ENCODE data around the gene EVI2A.
"Not testable (repeated sequence)": the region's sequence is repeated elsewhere in the genome, so short reads cannot be mapped to it uniquely, and the experiment has no call there.

The EVI2A gene

GRCh38 chr17:31321481-31321880 is at the start of gene EVI2A:
Gene EVI2A, minus strand, starts transcription at chr17:31321622. Its CDS starts 2,609 bp downstream, at chr17:31319013.
- DNase-seq, result no peak

- DNase-seq, result no peak
Measured at GRCh38 chr17:31369266-31369665, 47.8 kb upstream of the EVI2A start.

GRCh38 chr17:31366088-31366487 is 44.7 kb upstream of the EVI2A start:
- no peak for DNase-seq

GRCh38 chr17:31364012-31364411 is 42.6 kb upstream of the EVI2A start:
- no peak for DNase-seq

- no peak for DNase-seq
Measured at GRCh38 chr17:31357839-31358394, 36.5 kb upstream of the EVI2A start.

- no peak for DNase-seq
Measured at GRCh38 chr17:31357091-31357490, 35.7 kb upstream of the EVI2A start.

GRCh38 chr17:31355935-31356334 is 34.5 kb upstream of the EVI2A start:
- DNase-seq, result no peak

GRCh38 chr17:31349454-31349853 is 28.0 kb upstream of the EVI2A start:
- DNase-seq, result no peak

- DNase-seq, result not testable (repeated sequence)
Measured at GRCh38 chr17:31345191-31345747, 23.8 kb upstream of the EVI2A start.

- no peak for DNase-seq
Measured at GRCh38 chr17:31339906-31340661, 18.7 kb upstream of the EVI2A start.

- DNase-seq, result no peak
Measured at GRCh38 chr17:31329221-31329620, 7.8 kb upstream of the EVI2A start.

- no peak for DNase-seq
Measured at GRCh38 chr17:31328160-31328535, 6.7 kb upstream of the EVI2A start.

GRCh38 chr17:31327534-31328159 is 6.2 kb upstream of the EVI2A start:
- DNase-seq, result no peak

- DNase-seq, result no peak
Measured at GRCh38 chr17:31323551-31323950, 2.1 kb upstream of the EVI2A start.

- no peak for DNase-seq
Measured at GRCh38 chr17:31321966-31322365, 544 bp upstream of the EVI2A start.

GRCh38 chr17:31320791-31321190 is 631 bp downstream of the EVI2A start:
- no peak for DNase-seq

GRCh38 chr17:31320241-31320640 is 1.2 kb downstream of the EVI2A start:
- DNase-seq, result no peak

- DNase-seq, result no peak
Measured at GRCh38 chr17:31318851-31319661, 2.4 kb downstream of the EVI2A start.

- peak; percentile 61 for DNase-seq
Measured at GRCh38 chr17:31318298-31318801, 3.1 kb downstream of the EVI2A start.

- no peak for DNase-seq
Measured at GRCh38 chr17:31314782-31315100, 6.7 kb downstream of the EVI2A start.

GRCh38 chr17:31313982-31314781 is 7.2 kb downstream of the EVI2A start, which contains the start of gene EVI2B:
Gene EVI2B, minus strand, starts transcription at chr17:31314054. Its CDS starts 8,445 bp downstream, at chr17:31305609.
- no peak for DNase-seq

GRCh38 chr17:31312223-31312622 is 9.2 kb downstream of the EVI2A start:
- not testable (repeated sequence) for DNase-seq

Measured in islet precursor cell (in vitro differentiated cells).